KOPT-K1 (cell line): Measurements from ENCODE around the gene SGK1.
"Not testable (repeated sequence)": the region's sequence is repeated elsewhere in the genome, so short reads cannot be mapped to it uniquely, and the experiment has no call there.

Source experiments
- H3K27ac ChIP-seq: fragments of 200-600 bp; sonication (generic); 2 replicates; pipeline ENCODE4 v1.5.1; 2016; ENCODE audit warnings: antibody characterized with exemption, mild to moderate bottlenecking, low read depth, low read length; ENCODE audit not compliant: poor library complexity, severe bottlenecking
- H3K36me3 ChIP-seq: fragments of 200-600 bp; sonication (generic); 2 replicates; pipeline ENCODE4 v1.5.1; 2017; ENCODE audit warnings: antibody characterized with exemption, mild to moderate bottlenecking, low read length, moderate library complexity; ENCODE audit not compliant: insufficient read depth
- H3K9me3 ChIP-seq: fragments of 200-600 bp; sonication (generic); 2 replicates; pipeline ENCODE4 v1.5.1; 2017; ENCODE audit warnings: antibody characterized with exemption, low read length, mild to moderate bottlenecking; ENCODE audit not compliant: insufficient read depth, poor library complexity, severe bottlenecking

Gene SGK1

GRCh38 chr6:134193536-134194498, 124.1 kb downstream of the SGK1 start:
- no peaks in the 10 kb centered on the region for H3K36me3 ChIP-seq
- H3K27ac ChIP-seq = no peak overlapping the region
- H3K9me3 ChIP-seq = no peaks in the 10 kb centered on the region

GRCh38 chr6:134192609-134193008, 125.3 kb downstream of the SGK1 start:
- H3K36me3 ChIP-seq, H3K27ac ChIP-seq, H3K9me3 ChIP-seq: not testable (repeated sequence)

- H3K9me3 ChIP-seq = no peaks in the 10 kb centered on the region
- H3K36me3 ChIP-seq = no peaks in the 10 kb centered on the region
- H3K27ac ChIP-seq = no peak overlapping the region
Observed at GRCh38 chr6:134190883-134191282, 127.0 kb downstream of the SGK1 start.

- Histone ChIP-seq H3K9me3 (no peaks in the 10 kb centered on the region), H3K36me3 (no peaks in the 10 kb centered on the region), H3K27ac (no peak overlapping the region)
Observed at GRCh38 chr6:134187751-134188150, 130.2 kb downstream of the SGK1 start.

- Histone ChIP-seq H3K9me3 (no peaks in the 10 kb centered on the region), H3K27ac (no peak overlapping the region), H3K36me3 (no peaks in the 10 kb centered on the region)
Observed at GRCh38 chr6:134187154-134187553, 130.8 kb downstream of the SGK1 start.

- Histone ChIP-seq H3K36me3 (no peaks in the 10 kb centered on the region), H3K27ac (no peak overlapping the region)
Observed at GRCh38 chr6:134186355-134186754, 131.6 kb downstream of the SGK1 start.

GRCh38 chr6:134185277-134185676, 132.6 kb downstream of the SGK1 start:
- Histone ChIP-seq H3K9me3 (no peaks in the 10 kb centered on the region), H3K36me3 (no peaks in the 10 kb centered on the region), H3K27ac (no peak overlapping the region)

More at GRCh38 chr6:134186355-134186754, 131.6 kb downstream of the SGK1 start:
- no peaks in the 10 kb centered on the region for H3K9me3 ChIP-seq

GRCh38 chr6:134183844-134184243, 134.1 kb downstream of the SGK1 start:
- Histone ChIP-seq H3K36me3 (no peaks in the 10 kb centered on the region), H3K9me3 (no peaks in the 10 kb centered on the region), H3K27ac (no peak overlapping the region)

GRCh38 chr6:134182528-134182927, 135.4 kb downstream of the SGK1 start:
- no peak overlapping the region for H3K27ac ChIP-seq
- H3K36me3 ChIP-seq = no peaks in the 10 kb centered on the region
- no peaks in the 10 kb centered on the region for H3K9me3 ChIP-seq

GRCh38 chr6:134181726-134182125, 136.2 kb downstream of the SGK1 start:
- not testable (repeated sequence) for H3K9me3 ChIP-seq, H3K27ac ChIP-seq, H3K36me3 ChIP-seq

- not testable (repeated sequence) for H3K9me3 ChIP-seq
Observed at GRCh38 chr6:134181251-134181650, 136.7 kb downstream of the SGK1 start.

GRCh38 chr6:134180540-134180939, 137.4 kb downstream of the SGK1 start:
- H3K36me3 ChIP-seq, H3K27ac ChIP-seq, H3K9me3 ChIP-seq: not testable (repeated sequence)

More at GRCh38 chr6:134181251-134181650, 136.7 kb downstream of the SGK1 start:
- H3K27ac ChIP-seq, H3K36me3 ChIP-seq: not testable (repeated sequence)

GRCh38 chr6:134178161-134179044, 139.5 kb downstream of the SGK1 start:
- no peaks in the 10 kb centered on the region for H3K36me3 ChIP-seq
- H3K9me3 ChIP-seq = no peaks in the 10 kb centered on the region
- no peak overlapping the region for H3K27ac ChIP-seq

- H3K27ac ChIP-seq = no peak overlapping the region
- H3K9me3 ChIP-seq = no peaks in the 10 kb centered on the region
- H3K36me3 ChIP-seq = no peaks in the 10 kb centered on the region
Observed at GRCh38 chr6:134177753-134178160, 140.2 kb downstream of the SGK1 start.

GRCh38 chr6:134177236-134177635, 140.7 kb downstream of the SGK1 start:
- H3K27ac ChIP-seq = no peak overlapping the region
- H3K36me3 ChIP-seq = no peaks in the 10 kb centered on the region

More at GRCh38 chr6:134177236-134177635, 140.7 kb downstream of the SGK1 start:
- no peaks in the 10 kb centered on the region for H3K9me3 ChIP-seq
